ENCODE data around the gene CCDC120. TPM values are rescaled to one million over a fixed set of nuclear protein-coding genes. Genes with fewer than 3 reads are reported as not detected.

Gene CCDC120
- 4.7 and 8.2 TPM in 2 replicates for total RNA-seq (2011; cell fraction: chromatin; rRNA removed; ENCODE audit: low replicate concordance)
- total RNA-seq (2011; cell fraction: nucleolus; rRNA removed) = 2.5 and 2.9 TPM in 2 replicates
- total RNA-seq (2011; cell fraction: nucleoplasm; rRNA removed) = 4.4 and 7.8 TPM in 2 replicates
- 0.77 and 1.1 TPM in 2 replicates for total RNA-seq (2014; rRNA removed)
- 0.22 and 0.29 TPM in 2 replicates for total RNA-seq (2014; rRNA removed; fragmentation: Illumina TruSeq; extraction: Trizol)
- 0.40 and 0.57 TPM in 2 replicates for total RNA-seq (2015; rRNA removed; fragmentation: Illumina TruSeq; extraction: Trizol)
- total RNA-seq (2021) = 3.1 and 3.6 TPM in 2 replicates
- polyA plus RNA-seq (2011; rRNA removed) = 0.54 and 1.3 TPM in 2 replicates
- 0.74 and 0.97 TPM in 2 replicates for polyA plus RNA-seq (2011; cell fraction: cytosol; rRNA removed)
- polyA plus RNA-seq (2011; cell fraction: nucleus; rRNA removed) = 3.4 and 4.4 TPM in 2 replicates
- polyA plus RNA-seq (2012) = 1.9 and 3.0 TPM in 2 replicates
- 1.9 and 2.0 TPM in 2 replicates for polyA plus RNA-seq (2014; fragmentation: Illumina TruSeq; extraction: Trizol)
- under 1 TPM; 0.13 to 0.14 TPM for polyA plus RNA-seq (2014; fragmentation: Nextera tagmentation; extraction: Ambion mirVana)
- 1.3 and 2.2 TPM in 2 replicates for polyA plus RNA-seq (2014; rRNA removed)
- polyA minus RNA-seq (2011; rRNA and poly(A)+ RNA removed) = 0.32 and 0.51 TPM in 2 replicates
- 0.48 and 0.64 TPM in 2 replicates for polyA minus RNA-seq (2011; cell fraction: cytosol; rRNA and poly(A)+ RNA removed)
- polyA minus RNA-seq (2011; cell fraction: nucleus; rRNA and poly(A)+ RNA removed) = 0.67 and 0.78 TPM in 2 replicates
- Bru-seq, nascent RNA = percentile 47 among the genes with signal in this experiment
- BruChase-seq, experiment 1, labeled RNA remaining after a 2-hour chase = percentile 44 among the genes with signal in this experiment
- BruChase-seq, experiment 2, labeled RNA remaining after a 6-hour chase = percentile 50 among the genes with signal in this experiment
- long read RNA-seq, experiment 1, partial matches to known transcripts = 0 of 4 reads
- long read RNA-seq, experiment 1, other reads (novel, unspliced or antisense) = 0 of 4 reads
- long read RNA-seq, experiment 2, partial matches to known transcripts = 0 of 1 reads
- long read RNA-seq, experiment 2, other reads (novel, unspliced or antisense) = 1 of 1 reads
- long read RNA-seq, experiment 3 = 0 reads

GRCh38 chrX:49058794-49059193, at the start of gene CCDC120:
CCDC120 (plus strand) TSS chrX:49058999; CDS start chrX:49062042, 3,043 bp downstream.
- TF ChIP-seq RBM17 (IDR thresholded peaks at IDR 0.05; ENCODE audit: borderline replicate concordance, low read depth, low read length) (no peak), RFX5 (IDR thresholded peaks at IDR 0.05; ENCODE audit: low read depth, low read length) (no peak), EZH2 (IDR thresholded peaks at IDR 0.05; ENCODE audit: borderline replicate concordance, low read depth, low read length) (no peak), MEF2D (tag; conservative IDR thresholded peaks at IDR 0.05; ENCODE audit: low read depth) (no peak), ZNF395 (CRISPR knock-in tag; IDR thresholded peaks at IDR 0.05) (no peak), ZNF57 (CRISPR knock-in tag; IDR thresholded peaks at IDR 0.05) (no peak)
- POLR2A ChIA-PET = interaction anchor here (1.0 kb wide), 1 partner anchor 9 kb away, joined by 3 read pairs; no protein-coding TSS in a partner anchor
- no TSS peak for BruUV-seq (replicated peaks)
- Histone ChIP-seq H3K4me3 (no peak within 1 kb of the TSS), H4K20me1 (replicated peaks; ENCODE audit: control insufficient read depth, insufficient read depth, low read length) (no peaks in the 10 kb centered on the region), H3K9ac (ENCODE audit: insufficient read depth in 1 of 2, low read depth in 2 of 2, low read length in 2 of 2) (peak within 1 kb of the TSS in 1 of 2 experiments; percentile 41; a peak in 2 of 4 replicates), H3K36me3 (ENCODE audit: control insufficient read depth, insufficient read depth, low read length) (no peaks in the 10 kb centered on the region), H3K27ac (ENCODE audit: extremely low read depth, low read depth, low read length) (no peak within 1 kb of the TSS), H3K27me3 (ENCODE audit: control insufficient read depth in 2 of 2, insufficient read depth in 2 of 2, low read length in 2 of 2) (no peaks in the 10 kb centered on the region), H3K9me1 (ENCODE audit: control insufficient read depth, insufficient read depth, low read length) (no peaks in the 10 kb centered on the region), H2AFZ (ENCODE audit: low read depth, low read length) (no peak within 1 kb of the TSS), H3K9me3 (replicated peaks; ENCODE audit: control insufficient read depth, insufficient read depth, low read depth, low read length) (no peaks in the 10 kb centered on the region; the same call in 1 of the 2 replicates), H3K79me2 (ENCODE audit: control insufficient read depth, insufficient read depth, low read length) (no peaks in the 10 kb centered on the region; the same call in 2 of the 3 replicates), H3K4me2 (ENCODE audit: insufficient read depth, low read length) (no peak within 1 kb of the TSS), H3K4me1 (replicated peaks in 1 of 2; ENCODE audit: control insufficient read depth in 2 of 2, insufficient read depth in 2 of 2, low read length in 2 of 2) (peaks cover 0 to 10% of the 10 kb centered on the region in 2 experiments; a peak in 3 of 5 replicates)
- FAIRE-seq (no peak), DNase-seq (ENCODE audit: extremely low read depth in 1 of 4, low spot score in 3 of 4) (no peak), ATAC-seq (no peak)
- in situ Hi-C loops (cut with MboI) (no loop called here), intact Hi-C loops (cut with micrococcal nuclease) (no loop called here)
- CTCF ChIA-PET (ENCODE audit: low intra/inter-chr PET ratio) = no interaction called here
- WGBS (ENCODE audit: insufficient coverage, low coverage, missing lambda C conversion rate) = 59% methylated on average over 4 of the region's 5 CpGs
